Endodermal cell (in vitro differentiated cells): ENCODE results near the gene PHLDB2. TPM values are rescaled to one million over a fixed set of nuclear protein-coding genes. Genes with fewer than 3 reads are reported as not detected.
"Not testable (repeated sequence)": the region's sequence is repeated elsewhere in the genome, so short reads cannot be mapped to it uniquely, and the experiment has no call there.

Experiments used
- DNase-seq: peaks from one replicate; pipeline ENCODE4 v3.0.0-alpha.2; 2017
- H3K27ac ChIP-seq: 2 replicates; pipeline ENCODE4 v1.5.1; 2013; ENCODE audit warnings: mild to moderate bottlenecking, low read depth, low read length, moderate library complexity
- H3K27me3 ChIP-seq: 2 replicates; pipeline ENCODE4 v1.6.1; 2013; ENCODE audit warnings: mild to moderate bottlenecking, low read length, moderate library complexity; ENCODE audit not compliant: insufficient read depth, control insufficient read depth, poor library complexity, severe bottlenecking
- H3K36me3 ChIP-seq: 2 replicates; pipeline ENCODE4 v1.7.0; 2013; ENCODE audit warnings: mild to moderate bottlenecking, low read length, moderate library complexity; ENCODE audit not compliant: control insufficient read depth, insufficient read depth
- H3K4me1 ChIP-seq: one replicate; pipeline ENCODE4 v1.7.0; 2013; ENCODE audit warnings: low read length; ENCODE audit not compliant: control insufficient read depth, insufficient read depth
- H3K4me3 ChIP-seq: 2 replicates; pipeline ENCODE4 v1.5.1; 2013; ENCODE audit warnings: mild to moderate bottlenecking, low read length, moderate library complexity
- H3K9ac ChIP-seq: 2 replicates; pipeline ENCODE4 v1.6.1; 2013; ENCODE audit warnings: mild to moderate bottlenecking, low read length, moderate library complexity; ENCODE audit not compliant: poor library complexity, severe bottlenecking; ENCODE audit errors: extremely low read depth
- H3K9me3 ChIP-seq: 2 replicates; pipeline ENCODE4 v1.6.1; 2013; ENCODE audit warnings: mild to moderate bottlenecking, low read length, moderate library complexity; ENCODE audit not compliant: control insufficient read depth
- H3K27ac Mint-ChIP-seq: 2 replicates; pipeline ENCODE4 v1.8.0; 2020; ENCODE audit warnings: mixed read lengths
- H3K27me3 Mint-ChIP-seq: 2 replicates; pipeline ENCODE4 v1.8.0; 2021; ENCODE audit warnings: mild to moderate bottlenecking, mixed read lengths; ENCODE audit not compliant: insufficient read depth
- H3K36me3 Mint-ChIP-seq: 2 replicates; pipeline ENCODE4 v1.8.0; 2020; ENCODE audit warnings: low read depth, mixed read lengths
- H3K4me1 Mint-ChIP-seq: 2 replicates; pipeline ENCODE4 v1.8.0; 2020; ENCODE audit warnings: mixed read lengths
- H3K4me3 Mint-ChIP-seq: 2 replicates; pipeline ENCODE4 v1.8.0; 2020; ENCODE audit warnings: mild to moderate bottlenecking, moderate library complexity, mixed read lengths
- H3K9me3 Mint-ChIP-seq: 2 replicates; pipeline ENCODE4 v1.8.0; 2020; ENCODE audit warnings: mild to moderate bottlenecking, mixed read lengths
- WGBS, 2 experiments: methylation state at CpG; one replicate each; pipeline versions ENCODE4 v1.1.5 to v1.1.7; 2013; ENCODE audit warnings: missing lambda C conversion rate in 2 of 2, mixed read lengths in 1 of 2; ENCODE audit not compliant: insufficient coverage in 1 of 2, insufficient read length in 1 of 2; 5-methylcytosine and 5-hydroxymethylcytosine counted together
- total RNA-seq, 2 donors: library from RNA; stranded (reverse); fragmentation: NEBNext Ultra II Directional in 1 of 2; extraction: Animal tissue kit (Norgen Biotek cat#: 25700) in 1 of 2; gene quantifications; 2 replicates in 1 of 2; 3 replicates in 1 of 2; pipeline ENCODE4 v1.2.1, GENCODE V29; 2021
- TF ChIP-seq, protein P1 (sequence below): fragments of 200-600 bp; sonication (generic); conservative IDR thresholded peaks from 2 replicates; pipeline ENCODE4 v1.5.0; 2021; ENCODE audit warnings: antibody characterized with exemption, mild to moderate bottlenecking

Gene PHLDB2
- total RNA-seq, 2 donors from 2014 or later, result 59.5 to 67.4 TPM

DNA sequence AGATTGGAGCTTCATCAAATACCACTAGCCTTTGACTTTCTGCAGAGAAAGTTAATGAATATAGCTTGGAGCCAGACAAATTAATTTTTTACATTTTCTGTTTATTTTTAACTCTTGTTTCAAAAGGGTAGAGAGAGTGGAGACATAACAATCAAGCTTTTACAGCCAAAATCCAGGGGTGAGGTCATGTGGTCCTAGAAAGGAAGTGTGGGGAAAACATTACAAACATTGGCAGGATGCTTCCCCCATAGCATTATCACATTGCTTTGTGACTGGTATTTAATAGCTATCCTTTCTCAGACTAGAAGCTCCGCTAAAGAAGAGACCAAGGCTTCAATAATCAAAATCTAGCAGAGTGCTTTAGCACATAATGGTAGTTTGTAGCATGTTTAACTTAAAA lies 46.4 kb upstream of the PHLDB2 start:
- Mint-ChIP-seq H3K27me3 (no peaks in the 10 kb centered on the region), H3K9me3 (peaks cover 25% of the 10 kb centered on the region), H3K4me3 (no peak overlapping the region), H3K36me3 (peaks cover 28% of the 10 kb centered on the region), H3K4me1 (peaks cover 2% of the 10 kb centered on the region), H3K27ac (no peak overlapping the region)
- 100% methylated on average over 1 of the region's 1 CpG for WGBS, 2 experiments
- TF ChIP-seq, protein P1, sequence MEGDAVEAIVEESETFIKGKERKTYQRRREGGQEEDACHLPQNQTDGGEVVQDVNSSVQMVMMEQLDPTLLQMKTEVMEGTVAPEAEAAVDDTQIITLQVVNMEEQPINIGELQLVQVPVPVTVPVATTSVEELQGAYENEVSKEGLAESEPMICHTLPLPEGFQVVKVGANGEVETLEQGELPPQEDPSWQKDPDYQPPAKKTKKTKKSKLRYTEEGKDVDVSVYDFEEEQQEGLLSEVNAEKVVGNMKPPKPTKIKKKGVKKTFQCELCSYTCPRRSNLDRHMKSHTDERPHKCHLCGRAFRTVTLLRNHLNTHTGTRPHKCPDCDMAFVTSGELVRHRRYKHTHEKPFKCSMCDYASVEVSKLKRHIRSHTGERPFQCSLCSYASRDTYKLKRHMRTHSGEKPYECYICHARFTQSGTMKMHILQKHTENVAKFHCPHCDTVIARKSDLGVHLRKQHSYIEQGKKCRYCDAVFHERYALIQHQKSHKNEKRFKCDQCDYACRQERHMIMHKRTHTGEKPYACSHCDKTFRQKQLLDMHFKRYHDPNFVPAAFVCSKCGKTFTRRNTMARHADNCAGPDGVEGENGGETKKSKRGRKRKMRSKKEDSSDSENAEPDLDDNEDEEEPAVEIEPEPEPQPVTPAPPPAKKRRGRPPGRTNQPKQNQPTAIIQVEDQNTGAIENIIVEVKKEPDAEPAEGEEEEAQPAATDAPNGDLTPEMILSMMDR, result no peak
- Histone ChIP-seq H3K27ac (no peak overlapping the region), H3K4me1 (no peaks in the 10 kb centered on the region), H3K27me3 (no peaks in the 10 kb centered on the region), H3K9ac (no peak overlapping the region), H3K9me3 (peaks cover 14% of the 10 kb centered on the region), H3K4me3 (no peak overlapping the region), H3K36me3 (no peaks in the 10 kb centered on the region)
- DNase-seq, result no peak

DNA sequence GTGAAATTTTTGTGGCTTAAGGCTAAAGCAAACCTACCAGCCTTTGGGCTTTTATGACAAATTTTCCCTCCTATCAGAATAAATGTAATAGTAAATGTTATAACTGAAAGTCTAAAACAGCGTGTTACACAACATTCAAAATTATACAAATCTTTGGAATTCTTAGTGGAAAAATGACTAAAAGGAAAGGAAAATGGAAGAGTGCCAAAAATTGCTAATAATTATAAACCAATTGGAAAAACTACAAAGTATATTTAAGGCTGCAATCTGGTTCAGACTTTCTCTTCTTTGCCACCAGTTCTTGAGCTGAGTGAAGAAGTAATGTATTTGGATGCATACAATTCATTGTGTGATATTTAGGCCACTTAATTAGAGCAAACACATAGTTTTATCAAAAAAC lies 45.6 kb upstream of the PHLDB2 start:
- 100% methylated on average over 1 of the region's 1 CpG; no CpG with 5 or more reads in 1 of the 2 experiments for WGBS, 2 experiments

DNA sequence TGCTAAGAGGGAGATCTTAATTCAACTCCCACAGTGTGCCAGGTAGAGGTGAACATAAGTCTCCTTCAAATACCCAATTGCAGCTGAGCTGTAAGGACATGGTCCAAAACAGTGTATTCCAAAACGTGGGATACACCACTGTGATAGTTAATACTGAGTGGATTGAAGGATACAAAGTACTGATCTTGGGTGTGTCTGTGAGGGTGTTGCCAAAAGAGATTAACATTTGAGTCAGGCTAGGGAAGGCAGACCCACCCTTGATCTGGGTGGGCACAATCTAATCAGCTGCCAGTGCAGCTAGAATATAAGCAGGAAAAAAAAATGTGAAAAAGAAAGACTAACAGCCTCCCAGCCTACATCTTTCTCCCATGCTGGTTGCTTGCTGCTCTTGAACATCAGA lies 45.1 kb upstream of the PHLDB2 start:
- peaks cover 28% of the 10 kb centered on the region for H3K36me3 Mint-ChIP-seq
- Histone ChIP-seq H3K27ac (no peak overlapping the region), H3K36me3 (no peaks in the 10 kb centered on the region), H3K9me3 (peaks cover 14% of the 10 kb centered on the region), H3K9ac (no peak overlapping the region), H3K4me1 (no peaks in the 10 kb centered on the region), H3K4me3 (no peak overlapping the region), H3K27me3 (no peaks in the 10 kb centered on the region)
- H3K4me1 Mint-ChIP-seq, result peaks cover 2% of the 10 kb centered on the region
- no peak for DNase-seq
- H3K27ac Mint-ChIP-seq, result no peak overlapping the region
- 57 to 81% methylated on average over 1 of the region's 1 CpG for WGBS, 2 experiments
- TF ChIP-seq, protein P1, result no peak
- H3K27me3 Mint-ChIP-seq, result no peaks in the 10 kb centered on the region
- H3K4me3 Mint-ChIP-seq, result no peak overlapping the region
- peaks cover 25% of the 10 kb centered on the region for H3K9me3 Mint-ChIP-seq

More for the DNA sequence above, 45.6 kb upstream of the PHLDB2 start:
- Histone ChIP-seq H3K9me3 (peaks cover 14% of the 10 kb centered on the region), H3K27me3 (no peaks in the 10 kb centered on the region), H3K4me1 (no peaks in the 10 kb centered on the region), H3K27ac (no peak overlapping the region), H3K9ac (no peak overlapping the region), H3K4me3 (no peak overlapping the region), H3K36me3 (no peaks in the 10 kb centered on the region)
- Mint-ChIP-seq H3K36me3 (peaks cover 28% of the 10 kb centered on the region), H3K4me3 (no peak overlapping the region), H3K9me3 (peaks cover 25% of the 10 kb centered on the region), H3K27ac (no peak overlapping the region), H3K27me3 (no peaks in the 10 kb centered on the region), H3K4me1 (peaks cover 2% of the 10 kb centered on the region)
- DNase-seq, result no peak
- TF ChIP-seq, protein P1, result no peak

DNA sequence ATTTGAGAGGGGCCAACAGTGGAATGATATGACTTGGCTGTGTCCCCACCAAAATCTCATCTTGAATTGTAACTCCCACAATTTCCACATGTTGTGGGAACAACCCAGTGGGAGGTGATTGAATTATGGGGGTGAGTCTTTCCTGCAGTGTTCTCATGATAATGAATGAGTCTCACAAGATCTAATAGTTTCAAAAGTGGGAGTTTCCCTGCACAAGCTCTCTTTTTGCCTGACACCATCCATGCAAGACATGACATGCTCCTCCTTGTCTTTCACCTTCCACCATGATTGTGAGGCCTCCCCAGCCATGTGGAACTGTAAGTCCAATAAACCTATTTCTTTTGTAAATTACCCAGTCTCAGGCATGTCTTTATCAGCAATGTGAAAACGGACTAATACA lies 42.3 kb upstream of the PHLDB2 start:
- 86% methylated on average over 1 of the region's 1 CpG; no CpG with 5 or more reads in 1 of the 2 experiments for WGBS, 2 experiments
- DNase-seq, H3K27me3 ChIP-seq, H3K27ac ChIP-seq, H3K27me3 Mint-ChIP-seq, H3K36me3 ChIP-seq, H3K4me1 ChIP-seq, H3K4me3 ChIP-seq, H3K27ac Mint-ChIP-seq, H3K4me1 Mint-ChIP-seq, H3K9ac ChIP-seq, H3K4me3 Mint-ChIP-seq: not testable (repeated sequence)
- peaks cover 28% of the 10 kb centered on the region for H3K9me3 ChIP-seq
- H3K36me3 Mint-ChIP-seq, result peaks cover 34% of the 10 kb centered on the region
- peaks cover 34% of the 10 kb centered on the region for H3K9me3 Mint-ChIP-seq
